Adipose tissue (tissue), 3 donors: Measurements from ENCODE around the gene FBXO15. TPM values are rescaled to one million over a fixed set of nuclear protein-coding genes. Genes with fewer than 3 reads are reported as not detected.

Experiments used
- polyA plus RNA-seq, 3 donors: library from polyadenylated mRNA; stranded (reverse); fragments of 200-250 nt; gene quantifications; one replicate each; pipeline ENCODE4 v1.2.3, GENCODE V29; 2013
- donor health status: healthy with polysubstance abuse.
- donor health status: Bipolar disorder and iron deficiency.
- donor health status: healthy.

The FBXO15 gene
- polyA plus RNA-seq, 3 donors: 0.31 to 0.83 TPM; not detected in 1

Other genes with a start within 250 kb of the FBXO15 start
- 10 to 100 TPM; 12.1 to 28.0 (median 23.1) TPM for gene TIMM21, start 689 bp upstream of the FBXO15 start, polyA plus RNA-seq
- 100 to 1,000 TPM; 353 to 593 (median 389) TPM for gene CYB5A, start 144.1 kb upstream of the FBXO15 start, polyA plus RNA-seq
- under 1 TPM in 1 of 3 donors, not detected in 2; 0.01 TPM for gene C18orf63, start 168.0 kb upstream of the FBXO15 start, polyA plus RNA-seq